Trophoblast cell (in vitro differentiated cells and primary cell): ENCODE data around the gene TMEM132E.
"Not testable (repeated sequence)": the region's sequence is repeated elsewhere in the genome, so short reads cannot be mapped to it uniquely, and the experiment has no call there.

Experiments
- DNase-seq, 2 donors: peaks; one replicate each; pipeline ENCODE4 v3.0.0-alpha.2; 2016
- H2AFZ ChIP-seq: 2 replicates; pipeline ENCODE4 v1.6.1; 2013; ENCODE audit warnings: low read length, moderate library complexity, mild to moderate bottlenecking; ENCODE audit not compliant: insufficient read depth, poor library complexity
- H2AK5ac ChIP-seq: 2 replicates; pipeline ENCODE4 v1.6.1; 2013; ENCODE audit warnings: mild to moderate bottlenecking, low read length
- H2BK120ac ChIP-seq: 2 replicates; pipeline ENCODE4 v1.6.1; 2013; ENCODE audit warnings: low read length, mild to moderate bottlenecking, moderate library complexity; ENCODE audit not compliant: insufficient read depth, poor library complexity
- H2BK12ac ChIP-seq: 2 replicates; pipeline ENCODE4 v1.6.1; 2013; ENCODE audit warnings: mild to moderate bottlenecking, low read length, moderate library complexity
- H2BK5ac ChIP-seq: 2 replicates; pipeline ENCODE4 v1.6.1; 2013; ENCODE audit warnings: low read length, low read depth, moderate library complexity, mild to moderate bottlenecking; ENCODE audit not compliant: poor library complexity
- H3K14ac ChIP-seq: 2 replicates; pipeline ENCODE4 v1.6.1; 2013; ENCODE audit warnings: mild to moderate bottlenecking, low read length
- H3K18ac ChIP-seq: 2 replicates; pipeline ENCODE4 v1.6.1; 2013; ENCODE audit warnings: mild to moderate bottlenecking, low read length
- H3K23ac ChIP-seq: 2 replicates; pipeline ENCODE4 v1.6.1; 2013; ENCODE audit warnings: low read length
- H3K27ac ChIP-seq: 2 replicates; pipeline ENCODE4 v1.5.1; 2013; ENCODE audit warnings: low read depth, mild to moderate bottlenecking, inconsistent platforms, low read length, moderate library complexity
- H3K27me3 ChIP-seq: 2 replicates; pipeline ENCODE4 v1.6.1; 2013; ENCODE audit warnings: inconsistent platforms, mild to moderate bottlenecking, low read length, moderate library complexity; ENCODE audit not compliant: insufficient read depth
- H3K36me3 ChIP-seq, 2 experiments: 1 replicate in 1 of 2; 2 replicates in 1 of 2; pipeline ENCODE4 v1.6.1; 2013; ENCODE audit warnings: low read length in 2 of 2, mild to moderate bottlenecking in 2 of 2, moderate library complexity in 1 of 2; ENCODE audit not compliant: insufficient read depth in 2 of 2, control insufficient read depth in 1 of 2
- H3K4ac ChIP-seq: 2 replicates; pipeline ENCODE4 v1.6.1; 2013; ENCODE audit warnings: low read depth, mild to moderate bottlenecking, low read length, moderate library complexity
- H3K4me1 ChIP-seq, 2 experiments: 1 replicate in 1 of 2; 2 replicates in 1 of 2; pipeline ENCODE4 v1.6.1; 2013; ENCODE audit warnings: low read length in 2 of 2, mild to moderate bottlenecking in 2 of 2, moderate library complexity in 1 of 2; ENCODE audit not compliant: insufficient read depth in 2 of 2, control insufficient read depth in 1 of 2
- H3K4me2 ChIP-seq: 2 replicates; pipeline ENCODE4 v1.6.1; 2013; ENCODE audit warnings: inconsistent platforms, mild to moderate bottlenecking, low read length, moderate library complexity
- H3K4me3 ChIP-seq: 2 replicates; pipeline ENCODE4 v1.5.1; 2013; ENCODE audit warnings: mild to moderate bottlenecking, low read depth, low read length, inconsistent platforms
- H3K79me1 ChIP-seq: one replicate; pipeline ENCODE4 v1.6.1; 2013; ENCODE audit warnings: low read length
- H3K79me2 ChIP-seq: 2 replicates; pipeline ENCODE4 v1.6.1; 2013; ENCODE audit warnings: low read length, mild to moderate bottlenecking; ENCODE audit not compliant: control insufficient read depth, insufficient read depth, poor library complexity
- H3K9ac ChIP-seq: 2 replicates; pipeline ENCODE4 v1.6.1; 2013; ENCODE audit warnings: mild to moderate bottlenecking, low read length
- H3K9me3 ChIP-seq: 2 replicates; pipeline ENCODE4 v1.6.1; 2013; ENCODE audit warnings: low read depth, mild to moderate bottlenecking, control low read depth, inconsistent platforms, low read length; ENCODE audit not compliant: insufficient read depth
- H4K12ac ChIP-seq: 2 replicates; pipeline ENCODE4 v1.6.1; 2013; ENCODE audit warnings: low read depth, mild to moderate bottlenecking, low read length, moderate library complexity
- H4K8ac ChIP-seq: 2 replicates; pipeline ENCODE4 v1.6.1; 2013; ENCODE audit warnings: low read depth, mild to moderate bottlenecking, low read length, moderate library complexity
- H4K91ac ChIP-seq: one replicate; pipeline ENCODE4 v1.6.1; 2013; ENCODE audit warnings: low read depth, mild to moderate bottlenecking, low read length, moderate library complexity
- WGBS: extraction: QIAGEN DNeasy Blood & Tissue Kit; methylation state at CpG from one replicate; pipeline ENCODE4 v1.1.7; 2013; ENCODE audit warnings: missing lambda C conversion rate; ENCODE audit not compliant: insufficient read length, insufficient coverage; ENCODE audit errors: extremely low coverage; 5-methylcytosine and 5-hydroxymethylcytosine counted together

TMEM132E gene

GRCh38 chr17:34533806-34534527 lies 45.4 kb upstream of the TMEM132E start:
- Histone ChIP-seq H2AFZ (no peak overlapping the region), H4K12ac (no peak overlapping the region), H3K4ac (no peak overlapping the region), H3K9ac (no peak overlapping the region), H3K4me2 (no peak overlapping the region), H2AK5ac (no peak overlapping the region), H2BK120ac (no peak overlapping the region), H3K27me3 (no peaks in the 10 kb centered on the region), H2BK12ac (no peak overlapping the region), H3K4me3 (no peak overlapping the region), H3K18ac (no peak overlapping the region), H3K14ac (no peak overlapping the region), H3K9me3 (peaks cover 1% of the 10 kb centered on the region), H3K79me2 (no peaks in the 10 kb centered on the region), H3K4me1 (no peaks in the 10 kb centered on the region), H3K36me3 (no peaks in the 10 kb centered on the region), H3K23ac (no peak overlapping the region), H3K79me1 (no peaks in the 10 kb centered on the region), H2BK5ac (no peak overlapping the region), H3K27ac (no peak overlapping the region), H4K8ac (no peak overlapping the region), H4K91ac (no peak overlapping the region)
- no CpG with 5 or more reads among the region's 6 CpGs for WGBS
- DNase-seq = no peak

- Histone ChIP-seq H4K8ac (no peak overlapping the region), H3K4ac (no peak overlapping the region), H4K12ac (no peak overlapping the region), H4K91ac (no peak overlapping the region), H3K36me3 (no peaks in the 10 kb centered on the region), H3K23ac (no peak overlapping the region), H3K18ac (no peak overlapping the region), H2BK120ac (no peak overlapping the region), H2BK12ac (no peak overlapping the region), H3K79me2 (no peaks in the 10 kb centered on the region), H3K9me3 (peaks cover 1% of the 10 kb centered on the region), H3K4me3 (no peak overlapping the region), H2AFZ (no peak overlapping the region), H2BK5ac (no peak overlapping the region), H3K27me3 (no peaks in the 10 kb centered on the region), H3K14ac (no peak overlapping the region), H2AK5ac (no peak overlapping the region), H3K27ac (no peak overlapping the region), H3K4me1 (no peaks in the 10 kb centered on the region), H3K79me1 (no peaks in the 10 kb centered on the region), H3K4me2 (no peak overlapping the region), H3K9ac (no peak overlapping the region)
- WGBS = no CpG with 5 or more reads among the region's 3 CpGs
- no peak for DNase-seq
These were observed 41.9 kb upstream of the TMEM132E start for GRCh38 chr17:34537445-34537844.

- not testable (repeated sequence) for H2BK12ac ChIP-seq, H3K18ac ChIP-seq, H2BK5ac ChIP-seq, H2AFZ ChIP-seq, H4K91ac ChIP-seq, H3K4me1 ChIP-seq, H3K36me3 ChIP-seq, H3K4ac ChIP-seq, H3K14ac ChIP-seq, H3K9ac ChIP-seq, H2AK5ac ChIP-seq, H3K79me1 ChIP-seq, H3K4me3 ChIP-seq, H4K8ac ChIP-seq, H3K23ac ChIP-seq, DNase-seq, H3K79me2 ChIP-seq, H3K27ac ChIP-seq, H3K27me3 ChIP-seq, H4K12ac ChIP-seq, H2BK120ac ChIP-seq, H3K9me3 ChIP-seq, H3K4me2 ChIP-seq
- WGBS = no CpG with 5 or more reads among the region's 2 CpGs
These were observed 40.8 kb upstream of the TMEM132E start for GRCh38 chr17:34538582-34538981.

GRCh38 chr17:34539881-34540280 lies 39.5 kb upstream of the TMEM132E start:
- no CpG with 5 or more reads among the region's 3 CpGs for WGBS
- H2AFZ ChIP-seq = no peak overlapping the region
- no peak overlapping the region for H2AK5ac ChIP-seq

More at GRCh38 chr17:34539881-34540280, 39.5 kb upstream of the TMEM132E start:
- Histone ChIP-seq H3K4me1 (no peaks in the 10 kb centered on the region), H3K4me2 (no peak overlapping the region), H3K4me3 (no peak overlapping the region), H3K27me3 (no peaks in the 10 kb centered on the region), H3K79me2 (no peaks in the 10 kb centered on the region), H3K9ac (no peak overlapping the region), H2BK5ac (no peak overlapping the region), H3K23ac (no peak overlapping the region), H4K91ac (no peak overlapping the region), H3K9me3 (no peaks in the 10 kb centered on the region), H3K36me3 (no peaks in the 10 kb centered on the region), H3K14ac (no peak overlapping the region), H4K8ac (no peak overlapping the region), H3K27ac (no peak overlapping the region), H3K18ac (no peak overlapping the region), H2BK12ac (no peak overlapping the region), H3K4ac (no peak overlapping the region), H2BK120ac (no peak overlapping the region), H3K79me1 (no peaks in the 10 kb centered on the region), H4K12ac (no peak overlapping the region)
- no peak for DNase-seq
